OCI-LY7 (cell line): ENCODE results near the gene SENP1. TPM values are rescaled to one million over a fixed set of nuclear protein-coding genes. Genes with fewer than 3 reads are reported as not detected.

Source experiments
- BruUV-seq: library from RNA; stranded (reverse); fragments of 400-500 nt; replicated peaks from 2 replicates; lab custom pipeline; 2021; lab: Mats Ljungman, UMichigan
- CTCF ChIA-PET: fragments of 300-600 bp; sonication (Branson Sonifier 250); formaldehyde crosslinking; loops from one replicate; lab custom pipeline; 2022; ENCODE audit warnings: antibody characterized with exemption; ENCODE audit not compliant: unreplicated experiment; lab: Charles Lee
- POLR2A ChIA-PET: fragments of 300-600 bp; sonication (Branson Sonifier 250); formaldehyde crosslinking; loops from one replicate; lab custom pipeline; 2022; ENCODE audit warnings: antibody characterized with exemption; lab: Charles Lee
- DNase-seq: peaks from one replicate; pipeline ENCODE4 v3.0.0-alpha.2; 2015; ENCODE audit warnings: low spot score
- H2AFZ ChIP-seq: fragments of 200-600 bp; sonication (generic), shearing (Covaris generic); 2 replicates; pipeline ENCODE4 v1.6.1; 2014; ENCODE audit warnings: mild to moderate bottlenecking, antibody characterized with exemption, low read length, moderate library complexity
- H3K27ac ChIP-seq: fragments of 200-600 bp; sonication (generic); 2 replicates; pipeline ENCODE4 v1.5.1; 2014; ENCODE audit warnings: mixed run types, low read depth, mild to moderate bottlenecking, moderate library complexity, low read length, inconsistent platforms; ENCODE audit not compliant: poor library complexity, severe bottlenecking
- H3K36me3 ChIP-seq: fragments of 200-600 bp; sonication (generic); 2 replicates; pipeline ENCODE4 v1.6.1; 2014; ENCODE audit warnings: mild to moderate bottlenecking, antibody characterized with exemption, low read length, moderate library complexity, mixed read lengths; ENCODE audit not compliant: insufficient read depth
- H3K4me1 ChIP-seq: fragments of 200-600 bp; sonication (generic); 2 replicates; pipeline ENCODE4 v1.5.1; 2014; ENCODE audit warnings: mild to moderate bottlenecking, low read length; ENCODE audit not compliant: insufficient read depth, poor library complexity, severe bottlenecking
- H3K4me2 ChIP-seq: fragments of 200-600 bp; sonication (generic); 2 replicates; pipeline ENCODE4 v1.6.1; 2014; ENCODE audit warnings: mild to moderate bottlenecking, low read length
- H3K4me3 ChIP-seq: fragments of 200-600 bp; sonication (generic); 2 replicates; pipeline ENCODE4 v1.5.1; 2014; ENCODE audit warnings: mild to moderate bottlenecking, low read depth, low read length; ENCODE audit not compliant: poor library complexity, severe bottlenecking
- H3K79me2 ChIP-seq: fragments of 200-600 bp; sonication (generic); 2 replicates; pipeline ENCODE4 v1.6.1; 2016; ENCODE audit warnings: low read depth, mild to moderate bottlenecking, low read length, moderate library complexity, mixed read lengths; ENCODE audit not compliant: insufficient read depth
- H3K9me2 ChIP-seq: fragments of 200-600 bp; sonication (generic); 2 replicates; pipeline ENCODE4 v1.6.1; 2016; ENCODE audit warnings: mild to moderate bottlenecking, low read length, mixed read lengths; ENCODE audit not compliant: insufficient read depth
- H3K9me3 ChIP-seq: fragments of 200-600 bp; sonication (generic); 2 replicates; pipeline ENCODE4 v1.6.1; 2014; ENCODE audit warnings: mild to moderate bottlenecking, mixed run types, low read length, mixed read lengths
- H4K20me1 ChIP-seq: fragments of 200-600 bp; sonication (generic); 2 replicates; pipeline ENCODE4 v1.6.1; 2014; ENCODE audit warnings: mild to moderate bottlenecking, antibody characterized with exemption, low read length, moderate library complexity, mixed read lengths; ENCODE audit not compliant: insufficient read depth
- EZH2phosphoT487 ChIP-seq: fragments of 200-600 bp; sonication (generic); IDR thresholded peaks from 2 replicates; pipeline ENCODE4 v1.6.1; 2018; ENCODE audit warnings: low read depth, borderline replicate concordance, mild to moderate bottlenecking, mixed run types, antibody characterized with exemption, low read length, moderate library complexity, mixed read lengths
- intact Hi-C: fragments of 100-400 bp; cut with micrococcal nuclease; formaldehyde crosslinking; loops from one replicate; pipeline ENCODE4 v1.10.0; 2022; ENCODE audit not compliant: unreplicated experiment
- total RNA-seq, 2 experiments: library from RNA; depleted of rRNA in 1 of 2; stranded (reverse); fragments of >200 nt in 1 of 2; shearing (Covaris generic) in 1 of 2; gene quantifications; 2 replicates each; pipeline ENCODE4 v1.2.3, GENCODE V29; 2014 to 2022
- TF ChIP-seq, protein P1 (sequence below): fragments of 200-600 bp; sonication (generic); conservative IDR thresholded peaks from 2 replicates; pipeline ENCODE4 v1.5.1; 2014; ENCODE audit warnings: mild to moderate bottlenecking, antibody characterized with exemption, low read length, moderate library complexity, mixed read lengths

SENP1 gene
- total RNA-seq, 2 experiments from 2014 or later = 48.3 to 54.7 TPM

DNA sequence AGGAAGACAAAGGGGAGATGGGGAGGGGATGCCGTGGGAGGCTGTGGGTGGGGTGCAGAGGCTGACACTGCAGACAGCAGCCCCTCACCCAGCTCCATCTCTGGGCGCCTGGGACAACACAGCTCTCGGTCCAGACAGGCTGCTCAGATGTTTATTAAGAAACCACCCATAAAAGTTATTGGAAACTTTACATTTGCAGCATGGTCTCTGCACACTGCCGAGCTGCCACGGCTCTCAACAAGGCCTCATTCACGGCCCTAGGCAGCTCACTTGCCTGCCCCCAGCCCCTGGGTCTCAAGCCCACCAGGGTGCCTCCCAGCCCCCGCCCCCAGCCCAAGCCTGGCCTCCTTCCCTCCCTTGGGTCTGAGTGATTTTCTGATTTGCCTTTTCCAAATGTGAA, 80.6 kb downstream of the SENP1 start:
- ChIA-PET POLR2A (no interaction called here), CTCF (interaction anchor here (0.6 kb wide), 1 partner anchor 10 kb away, joined by 3 read pairs; no protein-coding TSS in a partner anchor)
- TF ChIP-seq, protein P1, sequence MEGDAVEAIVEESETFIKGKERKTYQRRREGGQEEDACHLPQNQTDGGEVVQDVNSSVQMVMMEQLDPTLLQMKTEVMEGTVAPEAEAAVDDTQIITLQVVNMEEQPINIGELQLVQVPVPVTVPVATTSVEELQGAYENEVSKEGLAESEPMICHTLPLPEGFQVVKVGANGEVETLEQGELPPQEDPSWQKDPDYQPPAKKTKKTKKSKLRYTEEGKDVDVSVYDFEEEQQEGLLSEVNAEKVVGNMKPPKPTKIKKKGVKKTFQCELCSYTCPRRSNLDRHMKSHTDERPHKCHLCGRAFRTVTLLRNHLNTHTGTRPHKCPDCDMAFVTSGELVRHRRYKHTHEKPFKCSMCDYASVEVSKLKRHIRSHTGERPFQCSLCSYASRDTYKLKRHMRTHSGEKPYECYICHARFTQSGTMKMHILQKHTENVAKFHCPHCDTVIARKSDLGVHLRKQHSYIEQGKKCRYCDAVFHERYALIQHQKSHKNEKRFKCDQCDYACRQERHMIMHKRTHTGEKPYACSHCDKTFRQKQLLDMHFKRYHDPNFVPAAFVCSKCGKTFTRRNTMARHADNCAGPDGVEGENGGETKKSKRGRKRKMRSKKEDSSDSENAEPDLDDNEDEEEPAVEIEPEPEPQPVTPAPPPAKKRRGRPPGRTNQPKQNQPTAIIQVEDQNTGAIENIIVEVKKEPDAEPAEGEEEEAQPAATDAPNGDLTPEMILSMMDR = no peak
- TF ChIP-seq EZH2phosphoT487 = no peak
- intact Hi-C loops = no loop called here
- H3K27ac ChIP-seq = no peak overlapping the region
- DNase-seq = no peak
- H3K9me3 ChIP-seq = no peaks in the 10 kb centered on the region
- no peaks in the 10 kb centered on the region for H3K4me1 ChIP-seq
- H3K4me3 ChIP-seq = no peak overlapping the region
- H3K36me3 ChIP-seq = no peaks in the 10 kb centered on the region
- H4K20me1 ChIP-seq = no peaks in the 10 kb centered on the region
- no TSS peak for BruUV-seq
- H3K4me2 ChIP-seq = no peak overlapping the region
- no peaks in the 10 kb centered on the region for H3K79me2 ChIP-seq
- no peak overlapping the region for H2AFZ ChIP-seq
- no peaks in the 10 kb centered on the region for H3K9me2 ChIP-seq

DNA sequence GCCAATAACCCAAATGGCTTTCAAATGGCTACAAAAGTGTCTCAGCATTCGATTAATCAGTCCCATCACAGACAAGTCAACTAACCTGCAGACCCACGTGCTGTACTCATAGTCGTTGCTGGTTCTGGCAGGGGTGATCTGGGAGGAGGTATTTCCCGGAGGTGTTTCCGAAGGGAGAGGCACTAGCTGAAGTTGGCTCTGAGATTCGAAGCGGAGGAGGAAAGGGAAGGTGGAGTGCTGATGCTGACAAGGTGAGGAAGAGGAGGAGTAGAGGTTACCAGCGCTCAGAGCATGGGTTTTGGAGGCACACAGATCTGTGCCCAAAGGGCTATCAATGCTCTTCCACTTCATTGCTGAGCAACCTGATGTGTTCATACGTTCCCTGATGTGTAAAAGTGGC, 81.1 kb downstream of the SENP1 start:
- ChIA-PET CTCF (no interaction called here), POLR2A (no interaction called here)
- Histone ChIP-seq H2AFZ (no peak overlapping the region), H3K9me3 (no peaks in the 10 kb centered on the region), H3K4me1 (no peaks in the 10 kb centered on the region), H4K20me1 (no peaks in the 10 kb centered on the region), H3K36me3 (no peaks in the 10 kb centered on the region), H3K79me2 (no peaks in the 10 kb centered on the region), H3K4me2 (no peak overlapping the region), H3K9me2 (no peaks in the 10 kb centered on the region), H3K4me3 (no peak overlapping the region), H3K27ac (no peak overlapping the region)
- DNase-seq = no peak
- TF ChIP-seq, protein P1 = no peak
- TF ChIP-seq EZH2phosphoT487 = no peak
- no TSS peak for BruUV-seq
- intact Hi-C loops = no loop called here

DNA sequence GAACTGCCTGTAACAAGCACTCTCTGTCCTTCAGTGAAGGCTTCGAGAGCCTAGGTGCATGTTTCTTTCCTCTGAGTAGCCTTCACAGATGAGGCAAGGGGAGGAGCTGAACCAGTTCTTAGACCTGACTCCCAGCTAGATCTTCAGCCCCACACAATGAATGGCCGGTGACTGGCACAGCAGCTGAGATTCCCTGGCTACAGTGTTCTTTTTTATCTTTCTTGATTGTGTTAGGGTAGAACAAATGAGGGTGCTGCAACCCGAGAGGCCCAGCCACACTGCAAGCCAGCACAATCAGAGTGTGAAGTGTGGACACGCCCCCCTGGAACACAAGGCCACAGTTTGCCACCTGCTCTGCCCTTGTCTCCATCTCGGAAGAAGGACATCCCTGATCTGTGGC, 82.5 kb downstream of the SENP1 start:
- H3K4me3 ChIP-seq = no peak overlapping the region
- H4K20me1 ChIP-seq = no peaks in the 10 kb centered on the region
- no peak for DNase-seq
- no peaks in the 10 kb centered on the region for H3K79me2 ChIP-seq
- no peaks in the 10 kb centered on the region for H3K4me1 ChIP-seq
- POLR2A ChIA-PET = interaction anchor here (1.1 kb wide), 1 partner anchor 23 kb away, joined by 3 read pairs; no protein-coding TSS in a partner anchor
- CTCF ChIA-PET = no interaction called here
- H3K36me3 ChIP-seq = no peaks in the 10 kb centered on the region
- H3K4me2 ChIP-seq = no peak overlapping the region
- no peak overlapping the region for H2AFZ ChIP-seq
- TF ChIP-seq EZH2phosphoT487 = no peak
- TF ChIP-seq, protein P1 = no peak
- no peak overlapping the region for H3K27ac ChIP-seq
- no peaks in the 10 kb centered on the region for H3K9me3 ChIP-seq
- no peaks in the 10 kb centered on the region for H3K9me2 ChIP-seq
- no TSS peak for BruUV-seq
- intact Hi-C loops = no loop called here
